ENCODE results near the gene PTPRT.

Gene PTPRT

DNA sequence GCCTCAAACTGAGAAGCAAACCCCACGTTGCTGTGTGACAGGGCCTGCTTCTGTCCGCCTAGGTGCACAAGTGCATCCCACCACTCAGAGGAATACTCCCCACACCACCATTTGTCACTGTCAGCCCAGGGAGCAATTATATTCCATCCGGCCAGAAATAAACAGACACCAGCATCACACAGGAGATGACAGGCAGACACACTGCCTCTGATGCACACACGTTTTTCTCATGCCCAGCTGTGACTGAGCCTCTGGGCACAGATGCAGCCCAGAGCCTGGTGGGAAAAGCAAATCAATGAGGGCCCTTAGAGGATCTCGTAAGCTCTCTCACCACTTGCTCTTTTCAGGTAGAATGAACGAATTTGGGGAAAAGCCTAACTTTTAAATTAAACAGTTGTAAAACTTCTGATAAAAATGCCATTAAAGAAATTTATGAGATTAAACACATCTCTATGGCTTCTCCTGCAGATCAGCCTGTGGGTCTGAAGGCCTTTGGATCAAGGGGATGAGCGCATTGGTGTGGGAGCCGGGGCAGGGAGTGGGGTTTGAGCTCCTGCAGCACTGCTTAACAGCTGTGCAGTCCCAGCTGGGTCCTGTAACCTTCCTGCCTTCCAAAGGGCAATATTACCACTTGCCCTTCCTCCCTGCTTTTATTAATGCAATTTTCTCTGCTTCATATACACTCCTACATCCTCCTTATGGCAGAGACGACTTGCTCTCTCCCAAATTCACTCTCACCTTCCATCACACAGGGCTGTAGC is 624.3 kb downstream of the PTPRT start:
- Histone ChIP-seq H3K4me3 (ENCODE audit: low read length) (no peak overlapping the region), H3K4me1 (ENCODE audit: control insufficient read depth, insufficient read depth, low read length) (no peaks in the 10 kb centered on the region), H3K9me3 (ENCODE audit: control insufficient read depth, low read length) (no peaks in the 10 kb centered on the region), H3K27me3 (ENCODE audit: control insufficient read depth, insufficient read depth, low read length) (no peaks in the 10 kb centered on the region), H3K9ac (ENCODE audit: low read length) (no peak overlapping the region), H3K36me3 (ENCODE audit: control insufficient read depth, insufficient read depth, low read length) (no peaks in the 10 kb centered on the region)

- Histone ChIP-seq H3K36me3 (ENCODE audit: control insufficient read depth, insufficient read depth, low read length) (no peaks in the 10 kb centered on the region), H3K9me3 (ENCODE audit: control insufficient read depth, low read length) (no peaks in the 10 kb centered on the region), H3K4me3 (ENCODE audit: low read length) (no peak overlapping the region), H3K27me3 (ENCODE audit: control insufficient read depth, insufficient read depth, low read length) (no peaks in the 10 kb centered on the region), H3K9ac (ENCODE audit: low read length) (no peak overlapping the region), H3K4me1 (ENCODE audit: control insufficient read depth, insufficient read depth, low read length) (no peaks in the 10 kb centered on the region)
These were observed 630.0 kb downstream of the PTPRT start for GRCh38 chr20:42559665-42560064.

GRCh38 chr20:42556575-42556974 is 633.1 kb downstream of the PTPRT start:
- H3K9me3 ChIP-seq (ENCODE audit: control insufficient read depth, low read length) = no peaks in the 10 kb centered on the region

DNA sequence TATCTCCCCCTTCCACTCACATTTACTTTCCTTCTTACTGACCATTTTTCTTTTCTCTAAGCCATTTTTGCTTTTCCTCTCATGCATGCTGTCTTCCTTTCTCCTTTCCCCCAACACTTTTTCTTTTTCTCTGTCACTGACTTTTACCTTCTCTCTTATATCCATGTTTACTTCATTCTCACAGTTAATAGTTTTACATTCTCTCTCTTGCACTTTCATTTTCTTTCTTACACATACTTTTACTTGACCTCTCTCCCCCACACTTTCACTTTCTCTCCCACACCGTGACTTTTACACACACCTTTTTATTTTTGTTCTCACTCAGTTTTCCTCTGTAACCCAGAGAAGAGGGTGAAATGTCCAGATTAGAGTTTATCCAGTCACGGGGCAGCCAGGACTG is 636.3 kb downstream of the PTPRT start:
- H3K4me3 ChIP-seq (ENCODE audit: low read length) = no peak overlapping the region
- no peaks in the 10 kb centered on the region for H3K4me1 ChIP-seq (ENCODE audit: control insufficient read depth, insufficient read depth, low read length)
- no peaks in the 10 kb centered on the region for H3K36me3 ChIP-seq (ENCODE audit: control insufficient read depth, insufficient read depth, low read length)
- H3K27me3 ChIP-seq (ENCODE audit: control insufficient read depth, insufficient read depth, low read length) = no peaks in the 10 kb centered on the region
- H3K9me3 ChIP-seq (ENCODE audit: control insufficient read depth, low read length) = no peaks in the 10 kb centered on the region
- no peak overlapping the region for H3K9ac ChIP-seq (ENCODE audit: low read length)

More at GRCh38 chr20:42556575-42556974, 633.1 kb downstream of the PTPRT start:
- Histone ChIP-seq H3K36me3 (ENCODE audit: control insufficient read depth, insufficient read depth, low read length) (no peaks in the 10 kb centered on the region), H3K4me3 (ENCODE audit: low read length) (no peak overlapping the region), H3K4me1 (ENCODE audit: control insufficient read depth, insufficient read depth, low read length) (no peaks in the 10 kb centered on the region), H3K9ac (ENCODE audit: low read length) (no peak overlapping the region), H3K27me3 (ENCODE audit: control insufficient read depth, insufficient read depth, low read length) (no peaks in the 10 kb centered on the region)

GRCh38 chr20:42549496-42549895 is 640.2 kb downstream of the PTPRT start:
- H3K27me3 ChIP-seq (ENCODE audit: control insufficient read depth, insufficient read depth, low read length) = no peaks in the 10 kb centered on the region
- H3K4me3 ChIP-seq (ENCODE audit: low read length) = no peak overlapping the region
- no peaks in the 10 kb centered on the region for H3K9me3 ChIP-seq (ENCODE audit: control insufficient read depth, low read length)
- no peak overlapping the region for H3K9ac ChIP-seq (ENCODE audit: low read length)
- H3K4me1 ChIP-seq (ENCODE audit: control insufficient read depth, insufficient read depth, low read length) = no peaks in the 10 kb centered on the region
- no peaks in the 10 kb centered on the region for H3K36me3 ChIP-seq (ENCODE audit: control insufficient read depth, insufficient read depth, low read length)

- no peaks in the 10 kb centered on the region for H3K4me1 ChIP-seq (ENCODE audit: control insufficient read depth, insufficient read depth, low read length)
- H3K27me3 ChIP-seq (ENCODE audit: control insufficient read depth, insufficient read depth, low read length) = no peaks in the 10 kb centered on the region
- H3K9me3 ChIP-seq (ENCODE audit: control insufficient read depth, low read length) = no peaks in the 10 kb centered on the region
- H3K9ac ChIP-seq (ENCODE audit: low read length) = no peak overlapping the region
- H3K4me3 ChIP-seq (ENCODE audit: low read length) = no peak overlapping the region
- H3K36me3 ChIP-seq (ENCODE audit: control insufficient read depth, insufficient read depth, low read length) = no peaks in the 10 kb centered on the region
These were observed 644.8 kb downstream of the PTPRT start for GRCh38 chr20:42544926-42545325.

- H3K4me1 ChIP-seq (ENCODE audit: control insufficient read depth, insufficient read depth, low read length) = no peaks in the 10 kb centered on the region
These were observed 656.9 kb downstream of the PTPRT start for GRCh38 chr20:42532831-42533230.

GRCh38 chr20:42531508-42531961 is 658.2 kb downstream of the PTPRT start:
- Histone ChIP-seq H3K4me1 (ENCODE audit: control insufficient read depth, insufficient read depth, low read length) (no peaks in the 10 kb centered on the region), H3K27me3 (ENCODE audit: control insufficient read depth, insufficient read depth, low read length) (no peaks in the 10 kb centered on the region), H3K9ac (ENCODE audit: low read length) (no peak overlapping the region), H3K36me3 (ENCODE audit: control insufficient read depth, insufficient read depth, low read length) (no peaks in the 10 kb centered on the region), H3K4me3 (ENCODE audit: low read length) (no peak overlapping the region), H3K9me3 (ENCODE audit: control insufficient read depth, low read length) (no peaks in the 10 kb centered on the region)

More at GRCh38 chr20:42532831-42533230, 656.9 kb downstream of the PTPRT start:
- H3K4me3 ChIP-seq (ENCODE audit: low read length) = no peak overlapping the region
- H3K27me3 ChIP-seq (ENCODE audit: control insufficient read depth, insufficient read depth, low read length) = no peaks in the 10 kb centered on the region
- H3K9ac ChIP-seq (ENCODE audit: low read length) = no peak overlapping the region
- H3K36me3 ChIP-seq (ENCODE audit: control insufficient read depth, insufficient read depth, low read length) = no peaks in the 10 kb centered on the region
- H3K9me3 ChIP-seq (ENCODE audit: control insufficient read depth, low read length) = no peaks in the 10 kb centered on the region

- H3K27me3 ChIP-seq (ENCODE audit: control insufficient read depth, insufficient read depth, low read length) = no peaks in the 10 kb centered on the region
These were observed 658.8 kb downstream of the PTPRT start for GRCh38 chr20:42530855-42531448.

DNA sequence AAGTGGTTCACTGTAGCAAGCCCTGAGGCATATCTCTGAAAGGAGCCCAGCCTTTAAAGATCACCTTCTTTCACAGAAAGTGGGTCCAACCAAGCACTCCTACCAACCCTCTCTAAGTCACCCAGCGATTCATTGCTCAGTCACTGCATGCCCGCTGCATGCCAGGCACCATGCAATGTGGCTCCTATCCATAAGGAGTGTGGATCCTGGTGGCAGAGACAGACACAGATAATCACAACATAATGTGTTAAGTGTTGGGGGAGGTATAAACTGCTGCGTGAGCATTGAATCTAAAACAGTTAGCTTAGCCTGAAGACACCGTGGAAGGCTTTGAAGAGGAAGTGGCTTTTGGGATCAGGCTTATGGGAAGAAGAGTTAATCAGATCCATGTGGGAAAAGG is 659.5 kb downstream of the PTPRT start:
- no peak overlapping the region for H3K9ac ChIP-seq (ENCODE audit: low read length)
- H3K4me3 ChIP-seq (ENCODE audit: low read length) = no peak overlapping the region
- no peaks in the 10 kb centered on the region for H3K36me3 ChIP-seq (ENCODE audit: control insufficient read depth, insufficient read depth, low read length)
- H3K9me3 ChIP-seq (ENCODE audit: control insufficient read depth, low read length) = no peaks in the 10 kb centered on the region
- no peaks in the 10 kb centered on the region for H3K27me3 ChIP-seq (ENCODE audit: control insufficient read depth, insufficient read depth, low read length)
- no peaks in the 10 kb centered on the region for H3K4me1 ChIP-seq (ENCODE audit: control insufficient read depth, insufficient read depth, low read length)

More at GRCh38 chr20:42530855-42531448, 658.8 kb downstream of the PTPRT start:
- Histone ChIP-seq H3K36me3 (ENCODE audit: control insufficient read depth, insufficient read depth, low read length) (no peaks in the 10 kb centered on the region), H3K4me3 (ENCODE audit: low read length) (no peak overlapping the region), H3K9ac (ENCODE audit: low read length) (no peak overlapping the region), H3K4me1 (ENCODE audit: control insufficient read depth, insufficient read depth, low read length) (no peaks in the 10 kb centered on the region), H3K9me3 (ENCODE audit: control insufficient read depth, low read length) (no peaks in the 10 kb centered on the region)

GRCh38 chr20:42524058-42524457 is 665.6 kb downstream of the PTPRT start:
- Histone ChIP-seq H3K4me1 (ENCODE audit: control insufficient read depth, insufficient read depth, low read length) (no peaks in the 10 kb centered on the region), H3K9ac (ENCODE audit: low read length) (no peak overlapping the region), H3K4me3 (ENCODE audit: low read length) (no peak overlapping the region), H3K27me3 (ENCODE audit: control insufficient read depth, insufficient read depth, low read length) (no peaks in the 10 kb centered on the region), H3K36me3 (ENCODE audit: control insufficient read depth, insufficient read depth, low read length) (no peaks in the 10 kb centered on the region), H3K9me3 (ENCODE audit: control insufficient read depth, low read length) (no peaks in the 10 kb centered on the region)

DNA sequence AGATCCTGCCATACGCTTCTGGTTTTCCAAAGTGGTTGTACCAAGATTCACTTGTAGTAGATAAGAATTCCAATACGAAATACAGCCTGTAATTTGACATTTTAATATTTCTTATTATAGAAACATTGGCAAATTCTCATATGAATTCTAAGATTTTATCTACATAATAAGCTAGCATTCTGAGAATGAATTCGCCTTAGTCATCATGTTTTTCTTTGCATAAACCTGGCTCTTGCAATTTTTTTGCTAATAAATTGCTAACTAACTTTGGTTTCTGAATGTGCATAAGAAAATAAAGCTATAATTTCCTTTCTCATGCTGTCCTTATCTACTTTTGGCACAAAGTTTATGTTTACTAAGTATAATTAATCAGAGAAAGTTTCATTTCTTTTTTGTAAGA is 673.0 kb downstream of the PTPRT start:
- Histone ChIP-seq H3K9me3 (ENCODE audit: control insufficient read depth, low read length) (no peaks in the 10 kb centered on the region), H3K4me3 (ENCODE audit: low read length) (no peak overlapping the region), H3K36me3 (ENCODE audit: control insufficient read depth, insufficient read depth, low read length) (no peaks in the 10 kb centered on the region), H3K4me1 (ENCODE audit: control insufficient read depth, insufficient read depth, low read length) (no peaks in the 10 kb centered on the region), H3K9ac (ENCODE audit: low read length) (no peak overlapping the region), H3K27me3 (ENCODE audit: control insufficient read depth, insufficient read depth, low read length) (no peaks in the 10 kb centered on the region)
